Putamen (tissue), 1 donor: ENCODE data around the gene PCSK2.

ENCODE experiments used
- DNase-seq: peaks from one replicate; pipeline ENCODE4 v3.0.0-alpha.2; 2016; ENCODE audit warnings: low spot score

PCSK2 gene

GRCh38 chr20:17248224-17248623 is 21.4 kb downstream of the PCSK2 start:
- DNase-seq: peak; percentile 44

DNA sequence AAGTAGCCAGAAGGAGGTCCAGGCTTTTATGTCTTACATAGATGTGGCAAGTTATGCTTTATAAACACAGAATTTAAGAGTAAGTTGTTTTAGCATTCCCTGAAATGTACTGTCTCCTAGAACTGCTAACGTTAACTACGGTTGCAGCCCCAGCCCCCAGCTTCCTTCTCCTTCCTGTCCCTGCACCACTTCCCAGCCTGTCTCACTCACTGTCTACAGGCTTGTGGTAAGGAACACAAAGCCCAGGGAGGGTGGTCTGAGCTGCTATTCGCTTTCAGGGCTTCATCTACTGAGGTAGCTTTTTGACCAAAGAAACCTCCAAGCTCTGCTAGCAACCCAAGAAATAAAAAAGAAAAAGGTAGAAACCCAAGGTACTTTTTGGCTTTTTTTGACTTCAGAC is 35.9 kb downstream of the PCSK2 start:
- no peak for DNase-seq

- no peak for DNase-seq
Observed at GRCh38 chr20:17273717-17274116, 46.9 kb downstream of the PCSK2 start.

DNA sequence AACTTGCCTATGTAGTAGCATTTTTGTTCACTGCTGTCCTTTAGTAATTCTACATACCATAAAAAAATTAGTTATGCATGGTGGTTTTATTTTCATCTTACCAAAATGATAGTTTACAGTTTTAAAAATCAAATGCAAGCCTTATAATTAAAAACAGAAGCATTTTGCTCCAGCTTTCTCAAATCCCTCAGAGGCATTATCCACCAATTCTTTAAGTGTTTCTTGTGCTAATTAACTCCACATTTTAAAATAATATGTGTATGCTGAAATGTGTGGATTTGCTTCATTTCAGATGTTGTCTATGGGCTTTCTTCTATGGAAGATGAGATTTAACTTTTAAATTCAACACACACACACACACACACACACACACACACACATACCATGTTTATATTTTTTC is 49.3 kb downstream of the PCSK2 start:
- DNase-seq: no peak

DNA sequence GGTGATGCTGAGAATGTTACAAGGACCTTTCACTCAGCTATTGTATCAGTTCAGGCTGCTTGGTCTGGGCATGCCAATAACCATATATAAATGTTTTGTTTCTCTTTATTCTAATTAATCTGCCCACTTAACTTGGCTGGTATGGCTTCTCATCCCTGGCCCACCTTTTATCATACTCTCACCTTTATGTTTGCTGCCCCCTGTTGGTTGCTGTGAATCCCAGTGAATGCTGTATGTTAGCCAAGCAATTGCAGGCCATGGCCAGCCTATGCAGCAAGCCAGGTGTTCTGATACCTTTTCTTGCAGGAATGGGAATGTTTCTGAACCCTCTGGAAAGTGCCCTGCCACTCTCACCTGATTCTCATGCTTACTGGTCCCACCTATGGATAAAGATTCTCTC is 54.6 kb downstream of the PCSK2 start:
- DNase-seq: no peak

- no peak for DNase-seq
Observed at GRCh38 chr20:17282501-17282900, 55.7 kb downstream of the PCSK2 start.

GRCh38 chr20:17287503-17287902 is 60.7 kb downstream of the PCSK2 start:
- DNase-seq: no peak

DNA sequence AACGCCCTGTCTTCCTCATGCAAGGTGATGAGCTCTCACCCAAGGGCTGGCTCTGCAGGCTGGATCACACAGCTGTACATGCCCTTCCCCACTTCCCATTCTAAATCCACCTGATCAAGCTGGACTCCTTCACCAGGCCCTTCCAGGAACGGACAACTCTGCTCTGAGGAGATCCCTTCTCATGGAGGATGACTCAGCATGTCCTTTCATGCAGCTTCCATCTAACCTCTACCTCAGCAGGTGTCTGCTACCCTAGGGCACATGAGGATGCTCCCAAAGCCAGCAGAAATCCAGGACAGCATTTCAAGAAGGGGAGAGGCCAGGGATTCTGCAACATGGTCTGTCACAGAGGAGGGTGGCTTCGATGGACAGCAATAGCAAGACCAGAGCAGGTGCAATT is 61.2 kb downstream of the PCSK2 start:
- DNase-seq: no peak

DNA sequence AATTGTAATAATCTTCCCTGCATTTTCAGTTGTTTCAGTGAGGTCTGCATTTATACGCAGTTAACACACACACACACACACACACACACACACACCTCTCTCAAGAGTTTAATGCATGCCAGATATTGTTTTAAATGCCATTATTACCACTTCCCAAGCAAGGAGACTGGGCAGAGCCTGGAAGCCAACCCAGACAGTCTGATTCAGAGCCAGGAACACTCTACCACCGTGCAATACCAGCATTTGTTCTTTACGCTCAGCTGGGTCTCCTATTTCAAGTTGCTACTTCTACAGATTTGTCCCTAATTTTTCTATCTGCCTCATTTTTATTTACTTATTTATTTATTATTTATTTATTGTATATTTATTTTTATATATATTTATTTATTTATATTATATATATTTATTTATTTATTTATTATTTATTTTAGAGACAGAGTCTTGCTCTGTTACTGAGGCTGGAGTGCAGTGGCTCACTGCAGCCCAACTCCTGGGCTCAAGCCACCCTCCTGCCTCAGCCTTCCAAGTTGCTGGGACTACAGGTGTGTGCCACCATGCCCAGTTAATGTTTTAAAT is 68.4 kb downstream of the PCSK2 start:
- no peak for DNase-seq

DNA sequence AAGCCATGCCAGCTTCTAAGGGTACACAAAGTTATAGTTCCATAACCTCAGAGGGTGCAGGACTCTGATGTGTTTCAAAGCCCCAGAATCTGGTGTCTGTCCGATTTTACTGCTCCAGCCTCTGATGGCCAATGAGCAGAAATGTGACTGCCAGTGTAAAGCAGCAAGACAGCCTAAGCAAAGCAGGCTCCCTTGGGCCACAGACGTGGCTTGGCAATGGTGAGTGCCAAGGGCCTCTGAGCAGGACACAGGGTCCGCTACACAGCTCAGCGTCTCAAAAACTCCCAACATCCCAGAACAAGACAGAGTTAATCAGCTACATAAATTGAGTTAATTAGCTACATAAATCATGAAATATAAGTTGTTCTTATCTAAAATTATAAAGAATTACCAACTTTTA is 69.2 kb downstream of the PCSK2 start:
- DNase-seq: no peak

DNA sequence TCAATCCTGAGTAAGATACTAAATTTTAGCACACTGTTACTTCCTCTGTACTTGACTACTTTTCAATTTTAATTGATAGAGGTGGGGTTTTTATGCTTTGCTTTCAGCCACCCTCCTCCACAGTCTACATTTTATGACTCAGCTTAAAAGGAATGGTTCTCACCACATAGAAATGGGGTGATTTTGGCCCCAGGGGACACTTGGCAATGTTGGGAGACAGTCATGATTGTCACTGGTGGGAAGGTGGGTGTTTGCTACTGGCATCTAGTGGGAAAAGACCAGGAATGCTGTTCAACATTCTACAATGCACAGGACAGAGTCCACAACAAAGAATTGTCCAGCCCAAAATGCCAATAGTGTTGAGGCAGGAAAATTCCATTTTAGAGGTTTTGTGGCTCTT is 71.3 kb downstream of the PCSK2 start:
- no peak for DNase-seq

- no peak for DNase-seq
Observed at GRCh38 chr20:17298751-17299150, 71.9 kb downstream of the PCSK2 start.

- no peak for DNase-seq
Observed at GRCh38 chr20:17300113-17300512, 73.3 kb downstream of the PCSK2 start.

- no peak for DNase-seq
Observed at GRCh38 chr20:17304774-17305173, 77.9 kb downstream of the PCSK2 start.

- no peak for DNase-seq
Observed at GRCh38 chr20:17306427-17306826, 79.6 kb downstream of the PCSK2 start.

- no peak for DNase-seq
Observed at GRCh38 chr20:17314264-17314663, 87.4 kb downstream of the PCSK2 start.

GRCh38 chr20:17315407-17316231 is 88.8 kb downstream of the PCSK2 start:
- no peak for DNase-seq

- no peak for DNase-seq
Observed at GRCh38 chr20:17316316-17317038, 89.6 kb downstream of the PCSK2 start.

- no peak for DNase-seq
Observed at GRCh38 chr20:17317341-17317740, 90.5 kb downstream of the PCSK2 start.

GRCh38 chr20:17320456-17320855 is 93.6 kb downstream of the PCSK2 start:
- peak; percentile 13 for DNase-seq

DNA sequence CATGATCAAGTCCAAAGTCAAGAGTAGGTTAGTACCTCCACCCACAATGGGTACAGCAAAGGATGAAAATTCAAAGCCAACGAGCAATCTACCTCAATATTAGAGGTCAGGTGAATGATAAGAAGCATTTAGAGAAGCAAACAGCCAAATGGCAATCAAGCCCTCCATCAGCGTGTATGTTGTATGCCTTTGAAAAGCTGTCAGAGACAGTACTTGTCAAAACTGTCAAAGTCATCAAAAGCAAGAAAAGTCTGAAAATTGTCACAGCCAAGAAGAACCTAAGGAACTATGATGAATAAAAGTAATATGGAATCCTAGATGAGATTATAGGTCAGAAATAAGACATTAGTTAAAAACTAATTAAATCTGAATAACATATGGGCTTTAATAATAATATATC is 99.3 kb downstream of the PCSK2 start:
- DNase-seq: no peak

DNA sequence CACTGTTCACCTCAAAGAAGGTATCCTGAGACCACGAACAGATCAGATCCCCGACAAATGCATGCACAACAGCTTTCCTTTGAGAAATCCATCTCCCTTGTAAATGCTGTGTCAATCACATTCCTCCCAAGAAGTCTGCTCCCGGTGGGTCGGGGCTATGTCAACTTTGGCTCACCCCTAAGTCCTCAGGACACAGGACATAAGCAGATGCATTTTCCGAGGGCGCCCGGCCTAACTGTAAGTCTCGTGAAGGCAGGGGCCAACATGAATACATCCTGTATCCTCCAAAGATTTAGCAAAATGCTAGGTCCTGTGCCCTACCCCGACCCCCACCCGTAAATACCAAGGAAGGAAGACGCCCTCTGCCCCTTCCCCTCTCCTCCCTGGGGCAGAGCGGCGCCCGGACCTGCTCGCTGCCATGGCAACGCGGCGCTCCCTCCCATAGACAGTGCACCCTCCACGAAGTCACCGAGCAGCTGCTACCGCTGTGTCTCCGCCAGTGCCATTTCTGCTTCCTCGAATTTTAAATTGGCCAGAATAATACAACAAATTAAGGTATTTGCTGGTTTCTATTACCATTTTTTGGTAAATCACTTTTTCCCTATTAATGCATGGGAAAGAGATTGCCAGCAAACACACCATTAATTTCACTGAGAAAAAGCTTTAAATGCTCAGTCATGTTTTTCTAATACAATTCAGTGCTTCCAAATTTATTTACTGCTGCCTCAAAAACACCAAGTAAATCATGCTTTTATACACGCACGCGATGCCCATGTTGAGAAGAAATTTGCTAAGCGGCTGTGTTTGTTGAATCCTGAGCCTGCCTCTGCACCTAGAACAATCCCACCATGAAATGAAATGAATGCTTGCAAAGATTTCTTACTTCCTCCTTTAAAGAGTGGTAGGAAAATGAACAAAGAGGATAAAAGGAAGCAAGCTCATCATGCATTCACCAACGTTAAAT is 100.6 kb downstream of the PCSK2 start:
- DNase-seq: peak; percentile 12
